Amniotic epithelial cell (primary cell): ENCODE results near the gene BCL2L2.

Experiments
- DNase-seq: peaks from one replicate; pipeline ENCODE4 v3.0.0-alpha.2; 2010; ENCODE audit warnings: low read depth

Gene BCL2L2

DNA sequence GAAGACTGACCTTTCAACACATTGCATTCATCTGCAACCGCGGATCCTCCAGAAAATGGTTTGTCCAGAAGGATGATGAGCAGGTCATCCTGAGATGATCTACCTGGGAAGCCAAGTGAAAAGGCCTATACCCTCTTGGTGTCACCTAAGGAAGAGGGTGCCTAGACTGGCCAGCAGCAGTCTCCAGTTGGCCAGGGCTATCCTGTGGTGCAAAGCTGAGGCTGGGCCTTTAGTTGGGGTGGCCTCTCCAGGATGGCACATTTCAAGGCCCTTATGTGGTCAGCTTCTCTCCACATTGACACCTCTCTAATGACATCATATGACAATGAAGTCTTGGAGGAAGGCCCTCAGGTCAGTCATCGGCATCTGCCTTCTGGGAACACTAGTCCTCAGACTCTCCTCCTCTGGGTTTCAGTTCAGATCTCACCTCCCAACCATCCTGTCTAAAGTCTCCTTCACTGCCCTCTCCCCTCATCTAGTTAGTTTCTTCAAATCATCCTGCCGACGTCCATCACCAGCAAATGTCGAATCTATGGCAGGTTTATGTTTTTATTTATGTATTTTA lies 49.3 kb downstream of the BCL2L2 start:
- no peak for DNase-seq

DNA sequence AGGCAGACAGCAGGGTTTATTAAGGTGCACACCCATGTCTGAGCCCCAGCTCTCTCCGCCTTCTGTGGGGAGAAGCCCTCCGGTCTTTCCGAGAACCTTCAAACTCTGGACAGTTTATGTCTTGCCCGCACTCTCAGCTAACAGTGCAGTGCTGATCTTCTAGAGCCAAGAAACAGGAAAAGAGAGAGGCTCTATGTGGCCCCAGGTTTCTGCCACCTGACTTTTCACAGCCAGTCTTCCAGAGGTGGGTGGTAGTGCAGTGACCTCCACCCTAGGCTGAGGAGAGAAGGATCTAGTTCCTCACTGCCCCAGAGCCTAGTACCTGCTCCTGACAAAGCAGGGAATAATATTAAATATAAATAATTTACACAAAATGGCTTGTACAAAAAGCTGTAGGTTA lies 50.0 kb downstream of the BCL2L2 start:
- DNase-seq, result no peak

DNA sequence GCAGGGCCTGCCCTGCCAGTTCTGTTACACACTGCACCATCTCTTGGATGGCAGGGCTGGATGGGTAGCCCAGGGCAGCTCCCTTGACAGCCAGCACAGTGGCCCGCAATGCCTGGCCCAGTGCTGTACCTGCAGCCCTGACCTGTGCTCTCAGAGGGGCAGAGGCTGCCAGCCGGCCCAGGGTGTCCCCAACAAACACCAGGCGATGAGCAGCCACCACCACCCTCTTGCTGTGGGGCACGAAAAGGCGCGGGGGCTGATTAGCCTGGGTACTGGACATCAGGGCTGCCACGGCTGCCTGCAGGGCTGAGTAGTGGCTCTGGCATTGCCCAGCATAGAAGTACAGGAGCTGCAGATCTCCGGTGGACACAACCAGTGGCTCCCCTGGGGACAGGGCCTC lies 50.6 kb downstream of the BCL2L2 start:
- DNase-seq, result no peak

DNA sequence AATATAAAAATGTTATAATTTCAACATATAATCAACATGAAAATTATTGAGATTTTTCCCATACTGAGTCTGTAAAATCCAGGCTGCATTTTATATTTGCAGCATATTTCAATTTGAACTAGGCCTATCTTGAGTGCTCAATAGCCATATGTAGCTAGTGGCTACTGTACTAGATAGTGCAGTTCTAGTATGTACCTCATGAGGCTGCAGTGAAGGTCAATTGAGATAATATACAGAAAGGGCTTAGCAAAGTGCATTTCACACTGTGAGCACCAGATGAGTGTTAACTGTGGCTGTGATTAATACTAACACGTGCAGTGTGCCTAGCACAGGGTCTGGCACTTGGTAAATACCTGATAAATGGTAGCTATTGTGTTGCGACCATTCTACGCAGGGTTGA lies 51.4 kb downstream of the BCL2L2 start:
- DNase-seq, result no peak

DNA sequence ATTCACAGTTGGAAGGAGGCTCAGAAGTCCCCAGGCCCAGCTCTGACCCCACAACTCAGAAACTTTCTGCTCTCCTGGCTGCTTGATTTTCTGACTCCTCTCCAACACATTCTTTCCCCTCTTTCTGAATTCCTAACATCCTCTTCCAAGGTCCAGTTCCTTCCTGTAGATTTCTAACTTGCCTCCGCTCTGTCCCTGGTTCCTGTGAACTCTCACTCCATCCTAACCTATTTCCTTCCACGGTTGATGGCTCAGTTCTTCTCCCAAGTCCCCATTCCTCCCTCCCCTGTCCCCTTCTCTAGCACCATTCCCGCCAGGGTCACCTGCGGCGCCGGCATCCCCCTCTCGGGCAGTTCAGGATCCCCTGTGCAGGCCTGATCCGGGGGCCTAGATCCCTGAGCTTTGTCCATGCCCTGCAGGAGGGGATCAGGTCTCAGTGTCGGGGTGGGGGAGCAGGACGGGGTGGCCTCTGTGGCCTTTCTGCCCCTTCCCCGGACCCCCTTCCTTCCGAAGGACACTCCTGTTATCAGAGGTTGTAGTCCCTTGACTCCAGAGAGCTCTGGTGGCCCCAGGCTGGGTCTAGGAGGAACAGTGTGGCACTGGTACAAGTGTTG lies 52.0 kb downstream of the BCL2L2 start:
- DNase-seq, result no peak

DNA sequence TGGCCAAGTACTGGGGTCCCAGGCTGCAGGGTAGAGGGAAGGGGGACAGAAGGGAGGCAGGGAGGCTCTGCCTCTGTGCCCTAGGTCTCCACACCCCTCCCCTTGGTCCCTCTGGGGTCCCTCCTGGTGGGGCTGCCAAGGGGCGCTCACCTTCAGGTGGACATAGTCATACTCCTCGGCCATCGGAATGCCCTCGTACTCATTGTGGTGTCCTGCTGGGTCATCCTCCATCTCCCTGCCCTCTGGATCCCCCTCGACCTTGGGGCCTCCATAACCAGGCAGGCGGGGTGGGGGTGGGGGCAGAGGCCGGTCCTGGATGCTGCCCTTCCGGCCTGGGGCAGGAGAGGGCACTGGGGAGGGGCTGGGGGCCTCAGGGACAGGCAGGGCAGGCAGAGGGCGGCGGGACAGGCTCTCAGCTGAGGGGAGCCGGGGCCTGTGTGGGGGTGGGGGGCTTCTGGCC lies 52.6 kb downstream of the BCL2L2 start:
- DNase-seq, result no peak

DNA sequence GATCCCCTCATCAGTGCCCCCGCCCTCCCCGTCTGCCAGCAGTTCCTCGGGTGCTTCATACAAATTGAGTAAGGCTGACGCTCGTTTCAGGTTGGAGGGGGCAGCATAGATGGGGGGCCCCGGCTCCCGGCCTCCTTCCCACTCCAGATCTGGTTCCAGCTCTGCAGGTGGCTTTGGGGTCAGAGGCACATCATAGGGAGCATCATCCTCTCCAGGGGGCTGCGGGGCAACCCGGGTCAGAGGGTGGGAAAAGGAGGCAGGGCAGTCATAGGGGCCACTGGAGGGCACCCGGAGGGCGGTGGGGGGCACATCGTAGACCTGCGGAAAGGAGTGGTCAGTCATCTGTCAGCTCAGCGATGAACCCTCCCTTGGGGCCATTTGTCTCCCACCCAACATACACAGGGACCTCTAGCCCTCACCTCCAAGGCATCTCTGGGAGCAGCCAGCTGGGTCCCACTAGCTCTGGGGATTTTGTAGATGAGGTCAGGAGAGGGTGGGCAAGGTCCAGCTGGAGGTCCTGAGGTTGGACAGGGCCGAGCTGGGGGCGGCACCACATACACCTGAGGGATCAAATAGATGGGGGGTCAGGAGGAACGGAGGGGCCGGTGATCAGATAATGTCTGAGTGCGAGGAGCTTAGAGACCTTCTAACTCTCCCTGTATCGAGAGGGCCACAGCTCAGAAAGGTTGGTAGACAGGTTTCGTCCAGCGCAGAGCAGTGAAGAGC lies 53.3 kb downstream of the BCL2L2 start:
- DNase-seq, result no peak

DNA sequence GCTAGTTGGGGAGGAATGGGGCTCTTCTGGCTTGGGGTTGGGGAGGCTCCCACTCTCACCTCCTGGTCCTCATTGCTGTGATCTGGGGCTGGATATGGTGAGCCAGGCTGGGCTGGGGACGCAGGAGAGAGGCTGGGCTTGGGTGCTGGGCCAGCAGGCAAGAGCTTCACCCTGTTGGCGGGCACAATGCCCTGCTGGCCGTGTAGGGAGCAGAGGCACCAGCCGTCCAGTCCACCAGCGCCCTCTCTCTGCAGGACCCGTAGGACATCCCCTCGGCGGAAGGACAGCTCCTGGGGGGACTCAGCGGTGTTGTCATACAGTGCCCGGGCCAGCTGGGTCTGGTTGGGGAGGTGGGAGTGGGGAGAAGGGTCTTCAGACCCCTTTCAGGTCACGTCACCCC lies 53.9 kb downstream of the BCL2L2 start:
- DNase-seq, result no peak

DNA sequence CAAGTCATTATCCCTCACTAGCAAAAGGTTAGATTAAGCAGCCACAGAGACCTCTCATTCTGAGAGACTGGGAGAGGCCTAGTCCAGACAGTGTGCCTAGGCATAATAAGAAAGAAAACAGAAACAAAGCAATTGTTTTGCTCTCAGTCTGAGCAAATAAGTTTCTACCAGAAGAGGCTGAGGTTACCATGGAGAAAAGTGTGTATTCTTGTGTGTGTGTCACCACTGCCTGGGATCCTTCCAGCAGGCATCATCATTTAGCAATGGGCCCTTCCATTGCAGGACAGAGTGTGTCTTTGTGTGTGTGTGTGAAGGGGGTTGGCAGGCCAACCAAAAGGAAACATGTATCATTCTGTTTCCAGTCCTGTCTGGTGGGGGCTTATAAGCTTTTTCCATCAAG lies 54.7 kb downstream of the BCL2L2 start:
- DNase-seq, result peak; percentile 15
